Vagina (tissue), 2 donors: ENCODE results near the gene ATP1B3.

Experiments used
- POLR2A ChIP-seq, 2 donors: fragments of 450-650 bp; IDR thresholded peaks; one replicate each; pipeline ENCODE4 v1.6.1; 2017; ENCODE audit warnings: antibody characterized with exemption in 2 of 2, mild to moderate bottlenecking in 2 of 2, moderate library complexity in 2 of 2
- TF ChIP-seq, protein P1 (sequence below), 3 experiments: fragments of 450-650 bp in 2 of 3; fragments of 200-600 bp in 1 of 3; sonication (generic) in 1 of 3; IDR thresholded peaks; one replicate each; pipeline ENCODE4 v1.5.1; 2017 to 2019; ENCODE audit warnings: antibody characterized with exemption in 3 of 3, mild to moderate bottlenecking in 2 of 3, moderate library complexity in 2 of 3

DNA sequence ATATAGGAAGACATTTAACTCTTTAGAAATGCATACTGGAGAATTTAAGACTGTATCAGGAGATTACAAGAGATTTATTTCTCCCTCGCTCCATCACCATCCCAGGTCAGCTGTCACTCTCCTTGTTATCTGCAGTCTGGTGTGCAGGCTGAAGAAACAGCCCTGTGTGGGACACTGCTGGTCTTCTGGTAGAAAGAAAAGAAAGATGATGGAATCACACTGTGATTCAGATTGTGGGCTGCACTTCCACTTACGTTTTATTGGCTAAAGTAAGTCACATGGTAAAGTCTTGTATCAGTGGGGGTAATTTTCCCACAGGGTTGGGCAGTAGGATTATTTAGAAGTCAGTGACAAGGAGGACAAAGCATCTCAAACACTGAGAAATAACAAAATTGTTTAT is 18.1 kb upstream of the ATP1B3 start:
- TF ChIP-seq, protein P1, sequence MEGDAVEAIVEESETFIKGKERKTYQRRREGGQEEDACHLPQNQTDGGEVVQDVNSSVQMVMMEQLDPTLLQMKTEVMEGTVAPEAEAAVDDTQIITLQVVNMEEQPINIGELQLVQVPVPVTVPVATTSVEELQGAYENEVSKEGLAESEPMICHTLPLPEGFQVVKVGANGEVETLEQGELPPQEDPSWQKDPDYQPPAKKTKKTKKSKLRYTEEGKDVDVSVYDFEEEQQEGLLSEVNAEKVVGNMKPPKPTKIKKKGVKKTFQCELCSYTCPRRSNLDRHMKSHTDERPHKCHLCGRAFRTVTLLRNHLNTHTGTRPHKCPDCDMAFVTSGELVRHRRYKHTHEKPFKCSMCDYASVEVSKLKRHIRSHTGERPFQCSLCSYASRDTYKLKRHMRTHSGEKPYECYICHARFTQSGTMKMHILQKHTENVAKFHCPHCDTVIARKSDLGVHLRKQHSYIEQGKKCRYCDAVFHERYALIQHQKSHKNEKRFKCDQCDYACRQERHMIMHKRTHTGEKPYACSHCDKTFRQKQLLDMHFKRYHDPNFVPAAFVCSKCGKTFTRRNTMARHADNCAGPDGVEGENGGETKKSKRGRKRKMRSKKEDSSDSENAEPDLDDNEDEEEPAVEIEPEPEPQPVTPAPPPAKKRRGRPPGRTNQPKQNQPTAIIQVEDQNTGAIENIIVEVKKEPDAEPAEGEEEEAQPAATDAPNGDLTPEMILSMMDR (IDR thresholded peaks at IDR 0.05), result no peak
- TF ChIP-seq POLR2A (IDR thresholded peaks at IDR 0.05), result no peak
